Central memory CD8-positive, alpha-beta T cell (primary cell): Measurements from ENCODE around the gene C11orf86.

Experiments used
- ATAC-seq: fragments of 150-1000 bp; cut with Tn5 transposase; replicated peaks from 2 replicates; pipeline ENCODE4 v1.10.0; 2022; ENCODE audit warnings: mild to moderate bottlenecking, moderate FRiP score, moderate number of reproducible peaks; ENCODE audit not compliant: poor library complexity, severe bottlenecking; ENCODE audit errors: extremely low read depth
- DNase-seq, 2 donors: peaks; one replicate each; pipeline ENCODE4 v3.0.0; 2021; ENCODE audit warnings: low spot score in 2 of 2
- H3K27ac Mint-ChIP-seq: one replicate; pipeline ENCODE4 v1.8.0; 2022; ENCODE audit warnings: low read depth, mild to moderate bottlenecking, moderate library complexity, mixed read lengths
- H3K27me3 Mint-ChIP-seq: one replicate; pipeline ENCODE4 v1.8.0; 2022; ENCODE audit warnings: mixed read lengths
- H3K36me3 Mint-ChIP-seq: one replicate; pipeline ENCODE4 v1.8.0; 2022; ENCODE audit warnings: mild to moderate bottlenecking, moderate library complexity, mixed read lengths; ENCODE audit not compliant: insufficient read depth
- H3K4me1 Mint-ChIP-seq: one replicate; pipeline ENCODE4 v1.8.0; 2022; ENCODE audit warnings: mixed read lengths
- H3K4me3 Mint-ChIP-seq: one replicate; pipeline ENCODE4 v1.8.0; 2022; ENCODE audit warnings: mild to moderate bottlenecking, moderate library complexity, mixed read lengths
- H3K9me3 Mint-ChIP-seq: one replicate; pipeline ENCODE4 v1.8.0; 2022; ENCODE audit warnings: mixed read lengths

Gene C11orf86

GRCh38 chr11:66970807-66971442, 4.2 kb upstream of the C11orf86 start:
- no peak overlapping the region for H3K27ac Mint-ChIP-seq
- H3K4me1 Mint-ChIP-seq: no peaks in the 10 kb centered on the region
- peaks cover 23% of the 10 kb centered on the region for H3K27me3 Mint-ChIP-seq
- no peak for DNase-seq
- no peaks in the 10 kb centered on the region for H3K9me3 Mint-ChIP-seq
- H3K4me3 Mint-ChIP-seq: no peak overlapping the region
- H3K36me3 Mint-ChIP-seq: no peaks in the 10 kb centered on the region
- no peak for ATAC-seq

GRCh38 chr11:66971488-66971887, 3.6 kb upstream of the C11orf86 start:
- no peaks in the 10 kb centered on the region for H3K4me1 Mint-ChIP-seq
- no peak for ATAC-seq
- no peaks in the 10 kb centered on the region for H3K9me3 Mint-ChIP-seq
- no peak overlapping the region for H3K4me3 Mint-ChIP-seq
- H3K36me3 Mint-ChIP-seq: no peaks in the 10 kb centered on the region
- no peak for DNase-seq
- peaks cover 21% of the 10 kb centered on the region for H3K27me3 Mint-ChIP-seq
- H3K27ac Mint-ChIP-seq: no peak overlapping the region

- H3K27ac Mint-ChIP-seq: no peak overlapping the region
- H3K36me3 Mint-ChIP-seq: no peaks in the 10 kb centered on the region
- H3K9me3 Mint-ChIP-seq: no peaks in the 10 kb centered on the region
- H3K4me3 Mint-ChIP-seq: no peak overlapping the region
- DNase-seq (no peak), ATAC-seq (no peak)
- H3K4me1 Mint-ChIP-seq: no peaks in the 10 kb centered on the region
- peaks cover 20% of the 10 kb centered on the region for H3K27me3 Mint-ChIP-seq
Observed at GRCh38 chr11:66973956-66974580, 1.0 kb upstream of the C11orf86 start.

- ATAC-seq: no peak
- Mint-ChIP-seq H3K27ac (no peak overlapping the region), H3K9me3 (no peaks in the 10 kb centered on the region)
Observed at GRCh38 chr11:66975405-66976027, 412 bp downstream of the C11orf86 start.

GRCh38 chr11:66976028-66976467, 944 bp downstream of the C11orf86 start:
- Mint-ChIP-seq H3K9me3 (no peaks in the 10 kb centered on the region), H3K27ac (no peak overlapping the region), H3K4me3 (no peak overlapping the region), H3K4me1 (no peaks in the 10 kb centered on the region), H3K27me3 (peaks cover 14% of the 10 kb centered on the region), H3K36me3 (no peaks in the 10 kb centered on the region)
- DNase-seq (no peak), ATAC-seq (no peak)

More at GRCh38 chr11:66975405-66976027, 412 bp downstream of the C11orf86 start:
- Mint-ChIP-seq H3K36me3 (no peaks in the 10 kb centered on the region), H3K4me3 (no peak overlapping the region), H3K4me1 (no peaks in the 10 kb centered on the region), H3K27me3 (peaks cover 19% of the 10 kb centered on the region)
- no peak for DNase-seq

- Mint-ChIP-seq H3K27me3 (peaks cover 11% of the 10 kb centered on the region), H3K4me1 (no peaks in the 10 kb centered on the region), H3K4me3 (no peak overlapping the region), H3K9me3 (no peaks in the 10 kb centered on the region), H3K36me3 (no peaks in the 10 kb centered on the region), H3K27ac (no peak overlapping the region)
- no peak for ATAC-seq
- no peak for DNase-seq
Observed at GRCh38 chr11:66976925-66977324, 1.8 kb downstream of the C11orf86 start.

GRCh38 chr11:66978229-66978628, 3.1 kb downstream of the C11orf86 start:
- Mint-ChIP-seq H3K27ac (no peak overlapping the region), H3K36me3 (no peaks in the 10 kb centered on the region), H3K9me3 (no peaks in the 10 kb centered on the region), H3K4me3 (no peak overlapping the region), H3K27me3 (peaks cover 11% of the 10 kb centered on the region), H3K4me1 (no peaks in the 10 kb centered on the region)
- ATAC-seq (no peak), DNase-seq (no peak)

- ATAC-seq: no peak
- Mint-ChIP-seq H3K36me3 (no peaks in the 10 kb centered on the region), H3K4me3 (no peak overlapping the region), H3K27ac (no peak overlapping the region), H3K4me1 (no peaks in the 10 kb centered on the region), H3K9me3 (no peaks in the 10 kb centered on the region), H3K27me3 (peaks cover 11% of the 10 kb centered on the region)
- DNase-seq: no peak
Observed at GRCh38 chr11:66978717-66979116, 3.6 kb downstream of the C11orf86 start.

- H3K27ac Mint-ChIP-seq: no peak overlapping the region
- no peaks in the 10 kb centered on the region for H3K9me3 Mint-ChIP-seq
- no peaks in the 10 kb centered on the region for H3K36me3 Mint-ChIP-seq
- ATAC-seq (no peak), DNase-seq (no peak)
- H3K4me1 Mint-ChIP-seq: no peaks in the 10 kb centered on the region
- no peak overlapping the region for H3K4me3 Mint-ChIP-seq
- peaks cover 14% of the 10 kb centered on the region for H3K27me3 Mint-ChIP-seq
Observed at GRCh38 chr11:66979336-66979980, 4.4 kb downstream of the C11orf86 start.

- Mint-ChIP-seq H3K4me3 (no peak overlapping the region), H3K27me3 (peaks cover 11% of the 10 kb centered on the region), H3K4me1 (no peaks in the 10 kb centered on the region), H3K27ac (no peak overlapping the region), H3K9me3 (no peaks in the 10 kb centered on the region), H3K36me3 (no peaks in the 10 kb centered on the region)
- ATAC-seq: no peak
- no peak for DNase-seq
Observed at GRCh38 chr11:66981976-66982578, 7.0 kb downstream of the C11orf86 start.

GRCh38 chr11:66983275-66983924, 8.3 kb downstream of the C11orf86 start:
- Mint-ChIP-seq H3K27ac (no peak overlapping the region), H3K4me1 (no peaks in the 10 kb centered on the region), H3K4me3 (no peak overlapping the region), H3K27me3 (peaks cover 11% of the 10 kb centered on the region), H3K36me3 (no peaks in the 10 kb centered on the region), H3K9me3 (no peaks in the 10 kb centered on the region)
- no peak for DNase-seq
- no peak for ATAC-seq

- Mint-ChIP-seq H3K27ac (no peak overlapping the region), H3K36me3 (no peaks in the 10 kb centered on the region), H3K4me1 (no peaks in the 10 kb centered on the region), H3K9me3 (no peaks in the 10 kb centered on the region), H3K4me3 (no peak overlapping the region), H3K27me3 (peaks cover 21% of the 10 kb centered on the region)
- ATAC-seq (no peak), DNase-seq (no peak)
Observed at GRCh38 chr11:66985508-66986177, 10.5 kb downstream of the C11orf86 start.
